Endothelial cell of umbilical vein (primary cell): ENCODE results near the gene NECAB2. TPM values are rescaled to one million over a fixed set of nuclear protein-coding genes. Genes with fewer than 3 reads are reported as not detected.

Experiments used
- BruUV-seq: library from RNA; stranded (reverse); fragments of 400-500 nt; replicated peaks from 2 replicates; lab custom pipeline; 2021; lab: Mats Ljungman, UMichigan
- CTCF ChIA-PET: fragments of 300-600, 350-600 bp; sonication (Branson Sonifier 250); formaldehyde crosslinking; loops from one replicate; lab custom pipeline; 2021; ENCODE audit warnings: antibody characterized with exemption, inconsistent platforms; lab: Charles Lee
- POLR2A ChIA-PET: fragments of 300-600, 350-600 bp; sonication (Branson Sonifier 250); formaldehyde crosslinking; loops from one replicate; lab custom pipeline; 2021; ENCODE audit warnings: antibody characterized with exemption, inconsistent platforms; lab: Charles Lee
- DNase-seq: peaks from one replicate; pipeline ENCODE4 v3.0.0-alpha.2; 2011; ENCODE audit warnings: low read depth, low spot score
- FAIRE-seq: peaks from 2 replicates; lab custom pipeline; 2011; peaks lifted over from hg19 to GRCh38; lab: Jason Lieb, UNC
- H2AFZ ChIP-seq: 2 replicates; pipeline ENCODE4 v1.6.0; 2012; ENCODE audit warnings: low read depth, low read length, control low read depth, inconsistent platforms
- H3K27ac ChIP-seq: 2 replicates; pipeline ENCODE4 v1.5.1; 2011; ENCODE audit warnings: low read depth, mild to moderate bottlenecking, control low read depth, low read length, moderate library complexity; ENCODE audit not compliant: insufficient read depth
- H3K27me3 ChIP-seq, 2 experiments: 2 replicates each; pipeline versions ENCODE4 v1.6.0 to v1.6.1; 2011; ENCODE audit warnings: low read length in 2 of 2, mixed read lengths in 1 of 2; ENCODE audit not compliant: control insufficient read depth in 2 of 2, insufficient read depth in 2 of 2
- H3K36me3 ChIP-seq, 2 experiments: 2 replicates in 1 of 2; 3 replicates in 1 of 2; pipeline ENCODE4 v1.5.1; 2011; ENCODE audit warnings: low read length in 2 of 2, mild to moderate bottlenecking in 1 of 2, moderate library complexity in 1 of 2; ENCODE audit not compliant: control insufficient read depth in 2 of 2, insufficient read depth in 2 of 2; ENCODE audit errors: extremely low read depth in 1 of 2
- H3K4me1 ChIP-seq: 3 replicates; pipeline ENCODE4 v1.5.1; 2011; ENCODE audit warnings: mild to moderate bottlenecking, low read length; ENCODE audit not compliant: control insufficient read depth, insufficient read depth; ENCODE audit errors: extremely low read depth
- H3K4me2 ChIP-seq: 2 replicates; pipeline ENCODE4 v1.6.1; 2011; ENCODE audit warnings: low read length, control low read depth, mixed read lengths; ENCODE audit not compliant: insufficient read depth
- H3K4me3 ChIP-seq, 3 experiments: fragments of 200-600 bp in 1 of 3; sonication (generic), shearing (Covaris generic) in 1 of 3; replicated peaks in 1 of 3; 2 replicates each; pipeline ENCODE4 v1.5.1; 2011 to 2016; ENCODE audit warnings: control low read depth in 3 of 3, low read length in 3 of 3, mild to moderate bottlenecking in 2 of 3, inconsistent platforms in 1 of 3, low read depth in 1 of 3, moderate library complexity in 1 of 3; ENCODE audit not compliant: insufficient read depth in 1 of 3
- H3K79me2 ChIP-seq: 2 replicates; pipeline ENCODE4 v1.6.0; 2012; ENCODE audit warnings: low read length, inconsistent platforms; ENCODE audit not compliant: control insufficient read depth, insufficient read depth
- H3K9ac ChIP-seq: replicated peaks from 2 replicates; pipeline ENCODE3; 2011; ENCODE audit warnings: low read length, control low read depth; ENCODE audit not compliant: insufficient read depth; ENCODE audit errors: extremely low read depth
- H3K9me1 ChIP-seq: replicated peaks from 3 replicates; pipeline ENCODE4 v1.6.0; 2011; ENCODE audit warnings: mild to moderate bottlenecking, low read length; ENCODE audit not compliant: control insufficient read depth, insufficient read depth; ENCODE audit errors: extremely low read depth
- H3K9me3 ChIP-seq: replicated peaks from 2 replicates; pipeline ENCODE4 v1.5.1; 2012; ENCODE audit warnings: low read length, inconsistent platforms; ENCODE audit not compliant: control insufficient read depth, insufficient read depth
- H4K20me1 ChIP-seq: replicated peaks from 2 replicates; pipeline ENCODE3; 2011; ENCODE audit warnings: mild to moderate bottlenecking, low read length; ENCODE audit not compliant: control insufficient read depth, insufficient read depth; ENCODE audit errors: extremely low read depth
- EZH2 ChIP-seq: IDR thresholded peaks from 2 replicates; pipeline ENCODE4 v1.6.1; 2012; ENCODE audit warnings: borderline replicate concordance, low read depth, mild to moderate bottlenecking, moderate library complexity, low read length, inconsistent platforms; ENCODE audit not compliant: severe bottlenecking
- FOS ChIP-seq: IDR thresholded peaks from 2 replicates; pipeline ENCODE4 v1.6.1; 2011; ENCODE audit warnings: mild to moderate bottlenecking, low read length, moderate library complexity, borderline replicate concordance; ENCODE audit not compliant: insufficient read depth
- GATA2 ChIP-seq: IDR thresholded peaks from 2 replicates; pipeline ENCODE4 v1.7.0; 2011; ENCODE audit warnings: low read depth, mild to moderate bottlenecking, moderate library complexity, mixed read lengths, low read length; ENCODE audit not compliant: insufficient read length, insufficient read depth
- JUN ChIP-seq: IDR thresholded peaks from 2 replicates; pipeline ENCODE4 v1.6.1; 2011; ENCODE audit warnings: borderline replicate concordance, low read depth; ENCODE audit not compliant: insufficient read length, insufficient read depth
- MYC ChIP-seq: IDR thresholded peaks from one replicate; pipeline ENCODE4 v1.6.1; 2011; ENCODE audit warnings: mild to moderate bottlenecking, low read depth, low read length
- POLR2A ChIP-seq: IDR thresholded peaks from 2 replicates; pipeline ENCODE4 v1.6.1; 2012; ENCODE audit warnings: low read depth, mild to moderate bottlenecking, control low read depth, low read length
- POLR2AphosphoS5 ChIP-seq: IDR thresholded peaks from 2 replicates; pipeline ENCODE4 v1.6.1; 2012; ENCODE audit warnings: low read depth, mild to moderate bottlenecking, control low read depth, low read length, moderate library complexity; ENCODE audit not compliant: insufficient read depth
- dilution Hi-C: fragments of 300-500 bp; cut with MboI; formaldehyde crosslinking; loops from one replicate; pipeline ENCODE4 v1.15.0; 2019; ENCODE audit warnings: low sequenced_read_pairs; ENCODE audit not compliant: extremely low pct_ligation_motif_present
- intact Hi-C: fragments of 100-400 bp; cut with micrococcal nuclease; formaldehyde crosslinking; loops from one replicate; pipeline ENCODE4 v1.10.0; 2022
- polyA plus RNA-seq, 4 experiments: library from polyadenylated mRNA; depleted of rRNA in 3 of 4; stranded (reverse) in 3 of 4; unstranded in 1 of 4; fragments of >200 nt; gene quantifications; 2 replicates each; pipeline versions ENCODE4 v1.2.1 to v1.2.3, GENCODE V29; 2011 to 2012; ENCODE audit warnings: missing spikeins in 1 of 4
- total RNA-seq: library from RNA; stranded (reverse); gene quantifications from 2 replicates; pipeline ENCODE4 v1.2.3, GENCODE V29; 2021
- TF ChIP-seq, protein P1 (sequence below): IDR thresholded peaks from 2 replicates; pipeline ENCODE4 v1.6.1; 2011; ENCODE audit not compliant: insufficient read depth, insufficient read length
- TF ChIP-seq, protein P2 (sequence below), 2 donors: IDR thresholded peaks; 1 replicate in 1 of 2; 2 replicates in 1 of 2; pipeline ENCODE4 v1.5.1; 2011; ENCODE audit warnings: low read length in 2 of 2, mild to moderate bottlenecking in 2 of 2, moderate library complexity in 2 of 2, control low read depth in 1 of 2, inconsistent platforms in 1 of 2, low read depth in 1 of 2; ENCODE audit not compliant: insufficient read depth in 1 of 2; ENCODE audit errors: extremely low read depth in 1 of 2

Gene NECAB2
- total and polyA plus RNA-seq, 2 donors (not counting 3 experiments of a cell fraction or from before 2014, with no cell fraction given): 0.26 to 0.31 TPM

DNA sequence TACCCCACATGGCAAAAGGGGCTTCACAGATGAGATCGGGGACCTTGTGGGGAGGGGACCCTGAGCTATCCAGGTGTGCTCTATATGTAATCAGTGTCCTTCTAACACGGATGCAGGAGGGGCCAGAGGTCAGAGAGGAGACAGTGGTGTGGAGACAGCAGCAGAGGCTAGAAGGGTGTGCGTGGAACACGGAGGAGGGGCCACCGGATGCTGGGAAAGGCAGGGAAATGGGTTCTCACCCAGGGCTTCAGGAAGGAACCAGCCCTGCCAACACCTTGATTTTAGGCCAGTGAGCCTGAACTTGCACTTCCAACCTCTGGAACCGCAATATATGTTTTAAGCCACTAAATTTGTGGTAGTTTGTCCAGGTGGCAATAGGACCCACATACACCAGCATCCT, 79.2 kb downstream of the NECAB2 start:
- dilution Hi-C loops (no loop called here), intact Hi-C loops (no loop called here)
- Histone ChIP-seq H2AFZ (no peak overlapping the region), H3K4me3 (no peak overlapping the region), H3K4me2 (no peak overlapping the region), H3K4me1 (no peaks in the 10 kb centered on the region), H3K27me3 (peaks cover 0 to 4% of the 10 kb centered on the region in 2 experiments), H3K9ac (no peak overlapping the region), H4K20me1 (no peaks in the 10 kb centered on the region), H3K27ac (no peak overlapping the region), H3K36me3 (peaks cover 0 to 8% of the 10 kb centered on the region in 2 experiments), H3K9me3 (no peaks in the 10 kb centered on the region), H3K79me2 (no peaks in the 10 kb centered on the region), H3K9me1 (no peaks in the 10 kb centered on the region)
- FAIRE-seq (no peak), DNase-seq (no peak)
- ChIA-PET CTCF (interaction anchor here (1.2 kb wide), 1 partner anchor 91 kb away, joined by 3 read pairs; no protein-coding TSS in a partner anchor), POLR2A (no interaction called here)
- TF ChIP-seq, protein P1, sequence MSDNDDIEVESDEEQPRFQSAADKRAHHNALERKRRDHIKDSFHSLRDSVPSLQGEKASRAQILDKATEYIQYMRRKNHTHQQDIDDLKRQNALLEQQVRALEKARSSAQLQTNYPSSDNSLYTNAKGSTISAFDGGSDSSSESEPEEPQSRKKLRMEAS: no peak
- TF ChIP-seq POLR2A: no peak
- TF ChIP-seq POLR2AphosphoS5: no peak
- no TSS peak for BruUV-seq

DNA sequence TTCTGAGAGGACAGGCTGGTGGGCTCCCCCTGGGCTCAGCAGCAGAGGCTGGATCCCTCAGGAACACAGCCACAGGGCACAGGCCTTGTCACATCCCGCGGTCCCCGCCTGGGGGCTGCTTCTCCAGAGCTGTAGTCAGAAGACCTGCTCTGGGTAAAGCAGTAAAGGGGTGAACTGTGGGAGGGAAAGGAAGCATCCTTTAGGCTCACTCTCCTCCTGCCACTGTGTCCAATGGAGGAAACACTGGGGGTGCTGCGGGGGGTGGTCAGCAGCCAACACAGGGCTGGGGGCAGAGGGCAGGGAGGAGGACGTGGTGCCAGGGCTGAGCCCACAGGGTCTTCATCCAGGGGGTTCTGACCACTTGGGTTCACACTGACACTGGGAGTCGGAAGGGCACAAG, 79.6 kb downstream of the NECAB2 start:
- no peak for FAIRE-seq
- CTCF ChIA-PET: interaction anchor here (1.2 kb wide), 1 partner anchor 91 kb away, joined by 3 read pairs; no protein-coding TSS in a partner anchor
- intact Hi-C loops: no loop called here
- no peaks in the 10 kb centered on the region for H3K9me3 ChIP-seq
- H3K4me1 ChIP-seq: no peaks in the 10 kb centered on the region
- BruUV-seq: no TSS peak
- H2AFZ ChIP-seq: no peak overlapping the region
- TF ChIP-seq, protein P1: no peak
- TF ChIP-seq JUN (no peak), EZH2 (no peak), FOS (no peak), POLR2A (no peak), POLR2AphosphoS5 (no peak), MYC (no peak), GATA2 (no peak)
- TF ChIP-seq, protein P2, sequence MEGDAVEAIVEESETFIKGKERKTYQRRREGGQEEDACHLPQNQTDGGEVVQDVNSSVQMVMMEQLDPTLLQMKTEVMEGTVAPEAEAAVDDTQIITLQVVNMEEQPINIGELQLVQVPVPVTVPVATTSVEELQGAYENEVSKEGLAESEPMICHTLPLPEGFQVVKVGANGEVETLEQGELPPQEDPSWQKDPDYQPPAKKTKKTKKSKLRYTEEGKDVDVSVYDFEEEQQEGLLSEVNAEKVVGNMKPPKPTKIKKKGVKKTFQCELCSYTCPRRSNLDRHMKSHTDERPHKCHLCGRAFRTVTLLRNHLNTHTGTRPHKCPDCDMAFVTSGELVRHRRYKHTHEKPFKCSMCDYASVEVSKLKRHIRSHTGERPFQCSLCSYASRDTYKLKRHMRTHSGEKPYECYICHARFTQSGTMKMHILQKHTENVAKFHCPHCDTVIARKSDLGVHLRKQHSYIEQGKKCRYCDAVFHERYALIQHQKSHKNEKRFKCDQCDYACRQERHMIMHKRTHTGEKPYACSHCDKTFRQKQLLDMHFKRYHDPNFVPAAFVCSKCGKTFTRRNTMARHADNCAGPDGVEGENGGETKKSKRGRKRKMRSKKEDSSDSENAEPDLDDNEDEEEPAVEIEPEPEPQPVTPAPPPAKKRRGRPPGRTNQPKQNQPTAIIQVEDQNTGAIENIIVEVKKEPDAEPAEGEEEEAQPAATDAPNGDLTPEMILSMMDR (IDR thresholded peaks at IDR 0.05; ENCODE audit: extremely low read depth in 1 of 2, insufficient read depth in 1 of 2, low read depth in 1 of 2, low read length in 2 of 2): no peak
- no peak overlapping the region for H3K4me3 ChIP-seq
- dilution Hi-C loops: no loop called here
- no peaks in the 10 kb centered on the region for H3K9me1 ChIP-seq
- POLR2A ChIA-PET: no interaction called here
- H3K9ac ChIP-seq: no peak overlapping the region
- H3K27ac ChIP-seq: no peak overlapping the region
- H3K79me2 ChIP-seq: no peaks in the 10 kb centered on the region
- H4K20me1 ChIP-seq: no peaks in the 10 kb centered on the region
- peaks cover 0 to 10% of the 10 kb centered on the region in 2 experiments for H3K36me3 ChIP-seq
- H3K27me3 ChIP-seq: peaks cover 0 to 4% of the 10 kb centered on the region in 2 experiments
- no peak for DNase-seq
- no peak overlapping the region for H3K4me2 ChIP-seq
